Loucy (cell line): ENCODE results near the gene POTEF.

Experiments
- CTCF ChIP-seq: fragments of 200-600 bp; sonication (generic); conservative IDR thresholded peaks from 2 replicates; pipeline ENCODE4 v1.5.1; 2014; ENCODE audit warnings: mild to moderate bottlenecking, antibody characterized with exemption, low read length
- EZH2phosphoT487 ChIP-seq: fragments of 200-600 bp; IDR thresholded peaks from 2 replicates; pipeline ENCODE4 v1.6.1; 2018; ENCODE audit warnings: antibody characterized with exemption, mild to moderate bottlenecking, moderate library complexity, borderline replicate concordance

GRCh38 chr2:130156624-130157004 lies 27.6 kb upstream of the POTEF start:
- TF ChIP-seq CTCF (no peak), EZH2phosphoT487 (no peak)
